H7 (cell line): ENCODE measurements around the gene MPL. TPM values are rescaled to one million over a fixed set of nuclear protein-coding genes. Genes with fewer than 3 reads are reported as not detected.

Experiments used
- total RNA-seq: library from RNA; depleted of rRNA; stranded (reverse); fragments of >200 nt; shearing (Covaris generic); gene quantifications from 2 replicates; pipeline ENCODE4 v1.2.3, GENCODE V29; 2014; rRNA removed

The MPL gene
- total RNA-seq, 1 experiment from 2014 or later = not detected

Other genes with a start within 250 kb of the MPL start
- 138 and 151 TPM in 2 replicates for gene EBNA1BP2, start 165.5 kb upstream of the MPL start, total RNA-seq
- 0.14 TPM in 1 of 2 replicates, not detected in the other for gene CFAP57, start 165.5 kb upstream of the MPL start, total RNA-seq
- 11.1 and 13.0 TPM in 2 replicates for gene TMEM125, start 67.8 kb upstream of the MPL start, total RNA-seq
- gene C1orf210, start 52.2 kb upstream of the MPL start, total RNA-seq = 1.5 and 2.0 TPM in 2 replicates
- gene TIE1, start 36.8 kb upstream of the MPL start, total RNA-seq = 2.6 and 5.4 TPM in 2 replicates
- 493 and 564 TPM in 2 replicates for gene CDC20, start 21.2 kb downstream of the MPL start, total RNA-seq
- 44.6 and 61.3 TPM in 2 replicates for gene ELOVL1, start 30.2 kb downstream of the MPL start, total RNA-seq
- gene MED8, start 52.0 kb downstream of the MPL start, total RNA-seq = 37.6 and 41.2 TPM in 2 replicates
- gene SZT2, start 52.1 kb downstream of the MPL start, total RNA-seq = 12.2 and 19.0 TPM in 2 replicates
- 29.4 and 42.5 TPM in 2 replicates for gene HYI, start 116.1 kb downstream of the MPL start, total RNA-seq
- 64.1 and 79.8 TPM in 2 replicates for gene PTPRF, start 193.1 kb downstream of the MPL start, total RNA-seq